Fibroblast of villous mesenchyme (primary cell): ENCODE results near the gene F2RL1. TPM values are rescaled to one million over a fixed set of nuclear protein-coding genes. Genes with fewer than 3 reads are reported as not detected.
"Not testable (repeated sequence)": the region's sequence is repeated elsewhere in the genome, so short reads cannot be mapped to it uniquely, and the experiment has no call there.

ENCODE experiments used
- DNase-seq: peaks from one replicate; pipeline ENCODE4 v3.0.0-alpha.2; 2010; ENCODE audit warnings: low read depth
- H3K4me3 ChIP-seq: 2 replicates; pipeline ENCODE4 v1.5.1; 2011; ENCODE audit warnings: low read depth, mild to moderate bottlenecking, low read length
- total RNA-seq: library from RNA; depleted of rRNA; stranded (reverse); fragments of >200 nt; gene quantifications from 2 replicates; pipeline ENCODE4 v1.2.3, GENCODE V29; 2012
- TF ChIP-seq, protein P1 (sequence below): IDR thresholded peaks from 2 replicates; pipeline ENCODE4 v1.5.1; 2012; ENCODE audit warnings: low read depth, mild to moderate bottlenecking, low read length; ENCODE audit not compliant: insufficient read depth

The F2RL1 gene
- total RNA-seq, 1 donor: 26.3 TPM

- H3K4me3 ChIP-seq: peak overlapping the region; percentile 40
- peak; percentile 100 for DNase-seq
- TF ChIP-seq, protein P1, sequence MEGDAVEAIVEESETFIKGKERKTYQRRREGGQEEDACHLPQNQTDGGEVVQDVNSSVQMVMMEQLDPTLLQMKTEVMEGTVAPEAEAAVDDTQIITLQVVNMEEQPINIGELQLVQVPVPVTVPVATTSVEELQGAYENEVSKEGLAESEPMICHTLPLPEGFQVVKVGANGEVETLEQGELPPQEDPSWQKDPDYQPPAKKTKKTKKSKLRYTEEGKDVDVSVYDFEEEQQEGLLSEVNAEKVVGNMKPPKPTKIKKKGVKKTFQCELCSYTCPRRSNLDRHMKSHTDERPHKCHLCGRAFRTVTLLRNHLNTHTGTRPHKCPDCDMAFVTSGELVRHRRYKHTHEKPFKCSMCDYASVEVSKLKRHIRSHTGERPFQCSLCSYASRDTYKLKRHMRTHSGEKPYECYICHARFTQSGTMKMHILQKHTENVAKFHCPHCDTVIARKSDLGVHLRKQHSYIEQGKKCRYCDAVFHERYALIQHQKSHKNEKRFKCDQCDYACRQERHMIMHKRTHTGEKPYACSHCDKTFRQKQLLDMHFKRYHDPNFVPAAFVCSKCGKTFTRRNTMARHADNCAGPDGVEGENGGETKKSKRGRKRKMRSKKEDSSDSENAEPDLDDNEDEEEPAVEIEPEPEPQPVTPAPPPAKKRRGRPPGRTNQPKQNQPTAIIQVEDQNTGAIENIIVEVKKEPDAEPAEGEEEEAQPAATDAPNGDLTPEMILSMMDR: no peak
These were observed 12.9 kb upstream of the F2RL1 start for GRCh38 chr5:76805821-76806505.

GRCh38 chr5:76807296-76807695 lies 11.5 kb upstream of the F2RL1 start:
- TF ChIP-seq, protein P1: no peak
- no peak overlapping the region for H3K4me3 ChIP-seq
- DNase-seq: peak; percentile 83

- DNase-seq: peak; percentile 54
- no peak overlapping the region for H3K4me3 ChIP-seq
- TF ChIP-seq, protein P1: no peak
These were observed 10.6 kb upstream of the F2RL1 start for GRCh38 chr5:76808141-76808691.

DNA sequence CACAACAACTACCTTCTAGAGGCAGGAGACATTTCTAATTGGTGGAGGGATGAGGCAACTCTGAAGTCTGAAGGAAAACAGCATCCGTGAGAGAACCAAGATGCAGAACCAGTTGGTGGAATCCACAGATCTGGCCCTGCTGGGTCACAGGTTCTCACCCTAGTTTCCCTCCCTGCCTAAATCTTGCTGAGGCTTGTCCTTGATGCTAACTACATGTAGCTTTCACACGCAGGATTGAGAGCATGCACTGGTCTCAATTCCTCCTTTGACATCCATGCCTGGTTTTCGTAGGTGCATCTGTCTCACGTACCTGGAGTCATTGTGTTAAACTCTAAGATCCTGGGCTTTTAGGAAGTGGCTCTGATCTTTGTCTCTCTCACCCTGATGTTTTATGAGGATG lies 9.7 kb upstream of the F2RL1 start:
- no peak for DNase-seq
- TF ChIP-seq, protein P1: no peak
- H3K4me3 ChIP-seq: no peak overlapping the region

GRCh38 chr5:76810236-76810635 lies 8.6 kb upstream of the F2RL1 start:
- TF ChIP-seq, protein P1: no peak
- H3K4me3 ChIP-seq: no peak overlapping the region
- peak; percentile 76 for DNase-seq

DNA sequence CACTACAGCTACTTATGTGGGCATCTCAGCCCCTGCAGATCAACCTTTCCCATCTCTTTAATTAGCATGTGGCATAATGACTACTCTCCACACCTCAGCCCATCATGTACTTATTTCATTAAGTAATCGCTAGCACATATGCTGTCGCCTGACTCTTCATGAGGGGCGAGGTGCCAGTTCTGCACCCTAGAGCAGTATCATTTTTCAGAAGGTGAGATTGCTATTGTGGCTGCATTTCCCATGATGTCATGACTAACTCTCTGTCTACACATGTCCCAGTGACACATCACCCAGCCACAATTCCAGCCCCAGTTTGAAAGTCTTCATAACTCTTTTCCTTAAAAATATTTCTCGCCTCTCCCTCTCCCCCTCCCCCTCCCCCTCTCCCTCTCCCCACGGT lies 7.6 kb upstream of the F2RL1 start:
- H3K4me3 ChIP-seq: no peak overlapping the region
- DNase-seq: peak; percentile 36
- TF ChIP-seq, protein P1: no peak

DNA sequence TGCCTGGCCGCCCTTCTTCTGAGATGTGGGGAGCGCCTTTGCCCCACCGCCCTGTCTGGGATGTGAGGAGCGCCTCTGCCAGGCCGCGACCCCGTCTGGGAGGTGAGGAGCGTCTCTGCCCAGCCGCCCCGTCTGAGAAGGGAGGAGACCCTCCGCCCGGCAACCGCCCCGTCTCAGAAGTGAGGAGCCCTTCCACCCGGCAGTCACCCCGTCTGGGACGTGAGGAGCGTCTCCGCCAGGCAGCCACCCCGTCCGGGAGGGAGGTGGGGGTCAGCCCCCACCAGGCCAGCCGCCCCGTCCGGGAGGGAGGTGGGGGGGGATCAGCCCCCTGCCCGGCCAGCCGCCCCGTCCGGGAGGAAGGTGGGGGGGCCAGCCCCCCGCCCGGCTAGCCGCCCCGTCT lies 6.6 kb upstream of the F2RL1 start:
- DNase-seq, H3K4me3 ChIP-seq: not testable (repeated sequence)
